Peyer's patch (tissue), 4 donors: ENCODE measurements around the gene MAGI2.

Source experiments
- POLR2A ChIP-seq, 2 donors: fragments of 450-650 bp; IDR thresholded peaks; one replicate each; pipeline ENCODE4 v1.5.1; 2017; ENCODE audit warnings: antibody characterized with exemption in 2 of 2, mild to moderate bottlenecking in 2 of 2, moderate library complexity in 2 of 2
- TF ChIP-seq, protein P1 (sequence below), 6 experiments: fragments of 450-650 bp in 4 of 6; fragments of 200-600 bp in 2 of 6; sonication (generic) in 1 of 6; IDR thresholded peaks; one replicate each; pipeline ENCODE4 v1.5.1; 2017 to 2019; ENCODE audit warnings: antibody characterized with exemption in 6 of 6, mild to moderate bottlenecking in 3 of 6, moderate library complexity in 1 of 6

DNA sequence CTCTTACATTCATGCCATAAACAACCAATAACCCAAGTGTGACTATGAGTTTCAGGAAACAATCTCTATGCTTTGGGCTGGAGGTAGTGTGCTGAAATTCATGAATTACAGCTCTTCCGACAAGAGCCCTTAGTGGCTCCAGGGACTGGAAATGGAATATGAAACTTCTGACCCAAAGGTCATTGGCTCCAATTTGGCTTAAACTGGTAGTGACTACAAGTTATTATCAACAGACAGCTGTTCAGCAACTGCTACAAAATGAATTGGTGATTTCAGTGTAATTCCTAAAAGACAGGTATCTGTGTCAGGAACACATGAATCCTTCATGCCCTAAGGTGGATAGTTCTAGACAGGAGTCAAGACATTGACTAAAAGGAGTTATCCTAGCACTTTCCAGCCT lies 909.5 kb downstream of the MAGI2 start:
- TF ChIP-seq, protein P1, sequence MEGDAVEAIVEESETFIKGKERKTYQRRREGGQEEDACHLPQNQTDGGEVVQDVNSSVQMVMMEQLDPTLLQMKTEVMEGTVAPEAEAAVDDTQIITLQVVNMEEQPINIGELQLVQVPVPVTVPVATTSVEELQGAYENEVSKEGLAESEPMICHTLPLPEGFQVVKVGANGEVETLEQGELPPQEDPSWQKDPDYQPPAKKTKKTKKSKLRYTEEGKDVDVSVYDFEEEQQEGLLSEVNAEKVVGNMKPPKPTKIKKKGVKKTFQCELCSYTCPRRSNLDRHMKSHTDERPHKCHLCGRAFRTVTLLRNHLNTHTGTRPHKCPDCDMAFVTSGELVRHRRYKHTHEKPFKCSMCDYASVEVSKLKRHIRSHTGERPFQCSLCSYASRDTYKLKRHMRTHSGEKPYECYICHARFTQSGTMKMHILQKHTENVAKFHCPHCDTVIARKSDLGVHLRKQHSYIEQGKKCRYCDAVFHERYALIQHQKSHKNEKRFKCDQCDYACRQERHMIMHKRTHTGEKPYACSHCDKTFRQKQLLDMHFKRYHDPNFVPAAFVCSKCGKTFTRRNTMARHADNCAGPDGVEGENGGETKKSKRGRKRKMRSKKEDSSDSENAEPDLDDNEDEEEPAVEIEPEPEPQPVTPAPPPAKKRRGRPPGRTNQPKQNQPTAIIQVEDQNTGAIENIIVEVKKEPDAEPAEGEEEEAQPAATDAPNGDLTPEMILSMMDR (IDR thresholded peaks at IDR 0.05) = no peak
- TF ChIP-seq POLR2A (IDR thresholded peaks at IDR 0.05) = no peak
